ENCODE results near the gene DNAL4. TPM values are rescaled to one million over a fixed set of nuclear protein-coding genes. Genes with fewer than 3 reads are reported as not detected.

Gene DNAL4
- total and polyA plus RNA-seq, 2 donors (not counting 1 experiment from before 2014, with no cell fraction given): 9.9 to 10.3 TPM

- CTCF ChIA-PET: interaction anchor here (1.3 kb wide), 1 partner anchor 28 kb away, joined by 5 read pairs; no protein-coding TSS in a partner anchor
- 20% methylated on average over 5 of the region's 7 CpGs for WGBS (ENCODE audit: insufficient coverage)
- Mint-ChIP-seq H3K4me3 (no peak overlapping the region), H3K27ac (no peak overlapping the region), H3K9me3 (ENCODE audit: insufficient read depth) (no peaks in the 10 kb centered on the region), H3K27me3 (peaks cover 57% of the 10 kb centered on the region), H3K4me1 (peaks cover 11% of the 10 kb centered on the region)
- Histone ChIP-seq H3K27me3 (replicated peaks in 1 of 4; ENCODE audit: control extremely low read depth in 1 of 4, control insufficient read depth in 3 of 4, insufficient read depth in 4 of 4, low read length in 3 of 4) (peaks cover 0 to 63% (median 27%) of the 10 kb centered on the region in 4 experiments), H4K20me1 (ENCODE audit: control insufficient read depth, insufficient read depth, low read length, poor library complexity, severe bottlenecking) (no peaks in the 10 kb centered on the region), H3K4me1 (ENCODE audit: control insufficient read depth in 2 of 2, insufficient read depth in 2 of 2, low read length in 2 of 2) (peaks cover 6 to 13% of the 10 kb centered on the region in 2 donors), H3K9me3 (ENCODE audit: control extremely low read depth in 1 of 3, control insufficient read depth in 2 of 3, insufficient read depth in 1 of 3, low read length in 2 of 3) (no peaks in the 10 kb centered on the region), H3K27ac (ENCODE audit: low read length in 2 of 2) (no peak overlapping the region), H3K4me3 (ENCODE audit: control extremely low read depth in 1 of 5, extremely low read depth in 1 of 5, insufficient read depth in 1 of 5, low read depth in 2 of 5, low read length in 4 of 5) (no peak overlapping the region), H3K9ac (ENCODE audit: low read length) (no peak overlapping the region), H3K4me2 (replicated peaks; ENCODE audit: low read depth, low read length, poor library complexity, severe bottlenecking) (no peak overlapping the region), H2AFZ (ENCODE audit: insufficient read depth, low read depth, low read length, poor library complexity, severe bottlenecking) (no peak overlapping the region), H3K79me2 (ENCODE audit: control insufficient read depth, insufficient read depth, low read length) (no peaks in the 10 kb centered on the region), H3K36me3 (replicated peaks in 1 of 2; ENCODE audit: control extremely low read depth in 1 of 2, control insufficient read depth in 1 of 2, extremely low read depth in 1 of 2, insufficient read depth in 2 of 2, low read length in 1 of 2) (no peaks in the 10 kb centered on the region)
- DNase-seq (no peak), ATAC-seq (ENCODE audit: low read depth) (no peak)
- POLR2A ChIA-PET: no interaction called here
- TF ChIP-seq, protein P1, sequence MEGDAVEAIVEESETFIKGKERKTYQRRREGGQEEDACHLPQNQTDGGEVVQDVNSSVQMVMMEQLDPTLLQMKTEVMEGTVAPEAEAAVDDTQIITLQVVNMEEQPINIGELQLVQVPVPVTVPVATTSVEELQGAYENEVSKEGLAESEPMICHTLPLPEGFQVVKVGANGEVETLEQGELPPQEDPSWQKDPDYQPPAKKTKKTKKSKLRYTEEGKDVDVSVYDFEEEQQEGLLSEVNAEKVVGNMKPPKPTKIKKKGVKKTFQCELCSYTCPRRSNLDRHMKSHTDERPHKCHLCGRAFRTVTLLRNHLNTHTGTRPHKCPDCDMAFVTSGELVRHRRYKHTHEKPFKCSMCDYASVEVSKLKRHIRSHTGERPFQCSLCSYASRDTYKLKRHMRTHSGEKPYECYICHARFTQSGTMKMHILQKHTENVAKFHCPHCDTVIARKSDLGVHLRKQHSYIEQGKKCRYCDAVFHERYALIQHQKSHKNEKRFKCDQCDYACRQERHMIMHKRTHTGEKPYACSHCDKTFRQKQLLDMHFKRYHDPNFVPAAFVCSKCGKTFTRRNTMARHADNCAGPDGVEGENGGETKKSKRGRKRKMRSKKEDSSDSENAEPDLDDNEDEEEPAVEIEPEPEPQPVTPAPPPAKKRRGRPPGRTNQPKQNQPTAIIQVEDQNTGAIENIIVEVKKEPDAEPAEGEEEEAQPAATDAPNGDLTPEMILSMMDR (IDR thresholded peaks at IDR 0.05): no peak
- no peak for TF ChIP-seq EZH2 (IDR thresholded peaks at IDR 0.05; ENCODE audit: borderline replicate concordance, insufficient read depth, low read depth, low read length, poor library complexity, severe bottlenecking)
- intact Hi-C loops (cut with micrococcal nuclease): loop anchor here (5.0 kb wide), 1 partner anchor 84 kb away; the partner anchor contains the start of gene SUN2
Measured at GRCh38 chr22:38841211-38841610, 47.3 kb upstream of the DNAL4 start.

DNA sequence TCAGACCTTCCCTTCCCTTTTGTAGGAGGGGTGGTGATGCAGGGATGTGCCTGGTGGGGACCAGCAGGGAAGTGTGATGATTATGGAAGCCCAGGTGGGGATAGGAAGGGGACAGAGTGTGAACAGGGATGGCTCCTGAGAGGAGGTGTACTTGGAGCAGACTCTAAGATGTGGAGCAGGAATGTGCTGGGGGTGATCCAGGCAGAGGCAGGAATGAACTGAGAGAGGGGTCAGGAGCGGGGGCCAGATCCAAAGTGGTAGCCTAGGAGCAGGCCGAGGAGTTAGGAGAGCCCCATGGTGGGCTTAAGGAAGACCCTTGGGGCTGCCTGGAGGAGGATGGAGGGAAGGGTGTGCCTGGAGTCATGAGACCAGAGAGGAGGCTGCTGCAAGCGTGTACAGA lies 46.2 kb upstream of the DNAL4 start:
- H4K20me1 ChIP-seq (ENCODE audit: control insufficient read depth, insufficient read depth, low read length, poor library complexity, severe bottlenecking): no peaks in the 10 kb centered on the region
- no peak overlapping the region for H3K27ac ChIP-seq (ENCODE audit: low read length in 2 of 2)
- H3K4me2 ChIP-seq (replicated peaks; ENCODE audit: low read depth, low read length, poor library complexity, severe bottlenecking): no peak overlapping the region
- peaks cover 11% of the 10 kb centered on the region for H3K4me1 Mint-ChIP-seq
- no peaks in the 10 kb centered on the region for H3K9me3 ChIP-seq (ENCODE audit: control extremely low read depth in 1 of 3, control insufficient read depth in 2 of 3, insufficient read depth in 1 of 3, low read length in 2 of 3)
- CTCF ChIA-PET: interaction anchor here (0.6 to 0.7 kb wide), 2 partner anchors 133 to 183 kb away, joined by 5 to 6 read pairs; no protein-coding TSS in a partner anchor
- no peak overlapping the region for H3K4me3 Mint-ChIP-seq
- intact Hi-C loops (cut with micrococcal nuclease): loop anchor here (5.0 kb wide), 1 partner anchor 83 kb away; the partner anchor contains the start of gene SUN2
- peaks cover 6 to 13% of the 10 kb centered on the region in 2 donors for H3K4me1 ChIP-seq (ENCODE audit: control insufficient read depth in 2 of 2, insufficient read depth in 2 of 2, low read length in 2 of 2)
- TF ChIP-seq EZH2 (IDR thresholded peaks at IDR 0.05; ENCODE audit: borderline replicate concordance, insufficient read depth, low read depth, low read length, poor library complexity, severe bottlenecking): no peak
- TF ChIP-seq, protein P1 (IDR thresholded peaks at IDR 0.05): no peak
- H3K27ac Mint-ChIP-seq: no peak overlapping the region
- no peak for DNase-seq
- no peaks in the 10 kb centered on the region for H3K36me3 ChIP-seq (replicated peaks in 1 of 2; ENCODE audit: control extremely low read depth in 1 of 2, control insufficient read depth in 1 of 2, extremely low read depth in 1 of 2, insufficient read depth in 2 of 2, low read length in 1 of 2)
- no peaks in the 10 kb centered on the region for H3K9me3 Mint-ChIP-seq (ENCODE audit: insufficient read depth)
- WGBS (ENCODE audit: insufficient coverage): 86% methylated on average over 3 of the region's 3 CpGs
- H3K9ac ChIP-seq (ENCODE audit: low read length): no peak overlapping the region
- H2AFZ ChIP-seq (ENCODE audit: insufficient read depth, low read depth, low read length, poor library complexity, severe bottlenecking): no peak overlapping the region
- ATAC-seq (ENCODE audit: low read depth): no peak
- peaks cover 0 to 57% (median 24%) of the 10 kb centered on the region in 4 experiments for H3K27me3 ChIP-seq (replicated peaks in 1 of 4; ENCODE audit: control extremely low read depth in 1 of 4, control insufficient read depth in 3 of 4, insufficient read depth in 4 of 4, low read length in 3 of 4)
- no peak overlapping the region for H3K4me3 ChIP-seq (ENCODE audit: control extremely low read depth in 1 of 5, extremely low read depth in 1 of 5, insufficient read depth in 1 of 5, low read depth in 2 of 5, low read length in 4 of 5)
- peaks cover 57% of the 10 kb centered on the region for H3K27me3 Mint-ChIP-seq
- no peaks in the 10 kb centered on the region for H3K79me2 ChIP-seq (ENCODE audit: control insufficient read depth, insufficient read depth, low read length)
- POLR2A ChIA-PET: interaction anchor here (0.7 kb wide), 1 partner anchor 16 kb away, joined by 3 read pairs; no protein-coding TSS in a partner anchor

All from B cell (primary cell).